ENCODE results near the gene MIER2. TPM values are rescaled to one million over a fixed set of nuclear protein-coding genes. Genes with fewer than 3 reads are reported as not detected.

MIER2 gene
- total RNA-seq, 2 donors from 2014 or later, result 15.2 to 22.4 TPM

DNA sequence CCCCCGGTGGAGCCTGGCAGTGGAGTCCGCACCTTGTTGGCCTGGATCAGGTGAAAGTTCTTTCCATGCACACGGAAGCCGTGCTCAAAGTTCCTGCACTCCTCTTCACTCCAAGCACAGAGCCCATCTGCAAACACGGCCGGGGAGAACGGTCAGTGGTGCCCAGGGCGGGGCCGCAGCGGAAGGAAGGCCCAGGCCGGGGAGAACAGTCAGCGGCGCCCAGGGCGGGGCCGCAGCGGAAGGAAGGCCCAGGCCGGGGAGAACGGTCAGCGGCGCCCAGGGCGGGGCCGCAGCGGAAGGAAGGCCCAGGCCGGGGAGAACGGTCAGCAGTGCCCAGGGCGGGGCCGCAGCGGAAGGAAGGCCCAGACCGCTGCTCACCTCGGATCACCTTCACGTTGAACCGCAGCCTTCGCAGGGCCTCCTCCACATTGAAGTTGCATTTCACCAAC is 32.8 kb downstream of the MIER2 start:
- DNase-seq (ENCODE audit: low spot score), result no peak
- TF ChIP-seq, protein P1, sequence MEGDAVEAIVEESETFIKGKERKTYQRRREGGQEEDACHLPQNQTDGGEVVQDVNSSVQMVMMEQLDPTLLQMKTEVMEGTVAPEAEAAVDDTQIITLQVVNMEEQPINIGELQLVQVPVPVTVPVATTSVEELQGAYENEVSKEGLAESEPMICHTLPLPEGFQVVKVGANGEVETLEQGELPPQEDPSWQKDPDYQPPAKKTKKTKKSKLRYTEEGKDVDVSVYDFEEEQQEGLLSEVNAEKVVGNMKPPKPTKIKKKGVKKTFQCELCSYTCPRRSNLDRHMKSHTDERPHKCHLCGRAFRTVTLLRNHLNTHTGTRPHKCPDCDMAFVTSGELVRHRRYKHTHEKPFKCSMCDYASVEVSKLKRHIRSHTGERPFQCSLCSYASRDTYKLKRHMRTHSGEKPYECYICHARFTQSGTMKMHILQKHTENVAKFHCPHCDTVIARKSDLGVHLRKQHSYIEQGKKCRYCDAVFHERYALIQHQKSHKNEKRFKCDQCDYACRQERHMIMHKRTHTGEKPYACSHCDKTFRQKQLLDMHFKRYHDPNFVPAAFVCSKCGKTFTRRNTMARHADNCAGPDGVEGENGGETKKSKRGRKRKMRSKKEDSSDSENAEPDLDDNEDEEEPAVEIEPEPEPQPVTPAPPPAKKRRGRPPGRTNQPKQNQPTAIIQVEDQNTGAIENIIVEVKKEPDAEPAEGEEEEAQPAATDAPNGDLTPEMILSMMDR (IDR thresholded peaks at IDR 0.05), result no peak
- Histone ChIP-seq H3K27me3 (no peaks in the 10 kb centered on the region), H3K27ac (peak overlapping the region; percentile 47 to 55), H3K4me1 (no peaks in the 10 kb centered on the region), H3K9me3 (no peaks in the 10 kb centered on the region), H3K4me3 (peak overlapping the region; percentile 28 to 34), H3K36me3 (peaks cover 67% of the 10 kb centered on the region)

- Histone ChIP-seq H3K4me3 (peak overlapping the region; percentile 28 to 34), H3K4me1 (no peaks in the 10 kb centered on the region), H3K9me3 (no peaks in the 10 kb centered on the region), H3K27ac (peak overlapping the region; percentile 47 to 55), H3K27me3 (no peaks in the 10 kb centered on the region), H3K36me3 (peaks cover 71% of the 10 kb centered on the region)
- DNase-seq (ENCODE audit: low spot score), result no peak
- TF ChIP-seq, protein P1 (IDR thresholded peaks at IDR 0.05), result no peak
These were observed 33.7 kb downstream of the MIER2 start for GRCh38 chr19:310781-311496.

GRCh38 chr19:310141-310651 is 34.4 kb downstream of the MIER2 start:
- H3K4me3 ChIP-seq, result peak overlapping the region; percentile 28 to 34
- H3K27ac ChIP-seq, result peak overlapping the region; percentile 29 to 55
- H3K36me3 ChIP-seq, result peaks cover 69% of the 10 kb centered on the region
- H3K9me3 ChIP-seq, result no peaks in the 10 kb centered on the region
- TF ChIP-seq, protein P1 (IDR thresholded peaks at IDR 0.05), result no peak
- DNase-seq (ENCODE audit: low spot score), result no peak
- H3K4me1 ChIP-seq, result no peaks in the 10 kb centered on the region
- H3K27me3 ChIP-seq, result no peaks in the 10 kb centered on the region

DNA sequence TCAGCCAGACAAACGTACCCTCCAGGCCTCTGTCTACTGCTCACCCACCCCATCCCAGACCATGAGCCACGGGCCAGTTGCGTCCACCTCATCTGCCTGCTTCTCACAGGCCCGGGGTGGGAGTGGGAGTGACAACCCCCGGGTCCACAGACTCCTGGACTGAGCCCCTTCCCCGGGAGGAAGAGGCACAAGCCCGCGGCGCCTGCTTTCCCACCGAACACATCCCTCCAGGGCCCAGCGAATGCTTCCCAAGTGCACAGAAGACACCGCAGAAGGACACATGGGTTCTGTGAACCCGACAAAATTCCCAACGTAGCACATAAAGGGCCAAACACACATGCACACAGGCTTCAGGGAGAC is 35.4 kb downstream of the MIER2 start:
- no peaks in the 10 kb centered on the region for H3K4me1 ChIP-seq
- H3K4me3 ChIP-seq, result peak overlapping the region; percentile 11 to 34
- peak overlapping the region in 1 of 2 donors; percentile 13 for H3K27ac ChIP-seq
- peaks cover 61% of the 10 kb centered on the region for H3K36me3 ChIP-seq
- TF ChIP-seq, protein P1 (IDR thresholded peaks at IDR 0.05), result no peak
- H3K27me3 ChIP-seq, result no peaks in the 10 kb centered on the region
- no peak for DNase-seq (ENCODE audit: low spot score)
- no peaks in the 10 kb centered on the region for H3K9me3 ChIP-seq

GRCh38 chr19:308471-309205 is 36.0 kb downstream of the MIER2 start:
- Histone ChIP-seq H3K27me3 (no peaks in the 10 kb centered on the region), H3K4me3 (peak overlapping the region in 1 of 2 donors; percentile 34), H3K27ac (peak overlapping the region in 1 of 2 donors; percentile 13), H3K4me1 (no peaks in the 10 kb centered on the region), H3K9me3 (no peaks in the 10 kb centered on the region), H3K36me3 (peaks cover 56% of the 10 kb centered on the region)
- TF ChIP-seq, protein P1 (IDR thresholded peaks at IDR 0.05), result no peak
- no peak for DNase-seq (ENCODE audit: low spot score)

Data from right atrium auricular region (tissue), 2 donors.